Effector memory CD8-positive, alpha-beta T cell (primary cell): Measurements from ENCODE around the gene MGAT4B.

ENCODE experiments used
- ATAC-seq: fragments of 150-1000 bp; cut with Tn5 transposase; replicated peaks from 2 replicates; pipeline ENCODE4 v1.10.0; 2021; ENCODE audit warnings: mild to moderate bottlenecking, moderate library complexity
- DNase-seq, 3 experiments: peaks; one replicate each; pipeline ENCODE4 v3.0.0; 2021
- H3K27ac Mint-ChIP-seq, 2 donors: one replicate each; pipeline ENCODE4 v1.8.0; 2022; ENCODE audit warnings: mild to moderate bottlenecking in 2 of 2, mixed read lengths in 2 of 2, moderate library complexity in 2 of 2
- H3K27me3 Mint-ChIP-seq, 2 donors: one replicate each; pipeline ENCODE4 v1.8.0; 2022; ENCODE audit warnings: mixed read lengths in 2 of 2
- H3K36me3 Mint-ChIP-seq: one replicate; pipeline ENCODE4 v1.8.0; 2022; ENCODE audit warnings: mild to moderate bottlenecking, moderate library complexity, mixed read lengths; ENCODE audit not compliant: insufficient read depth
- H3K4me1 Mint-ChIP-seq, 2 donors: one replicate each; pipeline ENCODE4 v1.8.0; 2022; ENCODE audit warnings: low read depth in 2 of 2, mixed read lengths in 2 of 2
- H3K4me3 Mint-ChIP-seq, 2 donors: one replicate each; pipeline ENCODE4 v1.8.0; 2022; ENCODE audit warnings: mild to moderate bottlenecking in 2 of 2, mixed read lengths in 2 of 2, moderate library complexity in 2 of 2
- H3K9me3 Mint-ChIP-seq, 2 donors: one replicate each; pipeline ENCODE4 v1.8.0; 2022; ENCODE audit warnings: mixed read lengths in 2 of 2

Gene MGAT4B

DNA sequence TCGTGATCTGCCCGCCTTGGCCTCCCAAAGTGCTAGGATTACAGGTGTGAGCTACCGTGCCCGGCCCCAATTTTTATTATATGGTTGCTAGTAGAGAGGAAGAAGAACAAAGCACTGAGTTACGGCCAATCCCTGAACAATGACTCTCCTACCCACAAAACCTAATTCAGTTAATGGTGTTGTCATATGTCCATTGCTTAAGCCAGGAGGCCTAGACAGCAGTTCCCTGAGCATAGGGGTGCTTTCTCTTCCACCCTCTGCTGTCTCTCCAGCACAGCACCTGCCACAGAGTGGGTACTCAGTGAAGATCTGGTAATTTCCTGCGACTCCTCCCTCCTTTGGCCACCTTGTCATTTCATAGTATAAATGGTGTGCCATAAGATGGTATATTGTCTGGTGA, 34.3 kb downstream of the MGAT4B start:
- Mint-ChIP-seq H3K4me1 (no peaks in the 10 kb centered on the region), H3K27ac (peak overlapping the region in 1 of 2 donors; percentile 63)

DNA sequence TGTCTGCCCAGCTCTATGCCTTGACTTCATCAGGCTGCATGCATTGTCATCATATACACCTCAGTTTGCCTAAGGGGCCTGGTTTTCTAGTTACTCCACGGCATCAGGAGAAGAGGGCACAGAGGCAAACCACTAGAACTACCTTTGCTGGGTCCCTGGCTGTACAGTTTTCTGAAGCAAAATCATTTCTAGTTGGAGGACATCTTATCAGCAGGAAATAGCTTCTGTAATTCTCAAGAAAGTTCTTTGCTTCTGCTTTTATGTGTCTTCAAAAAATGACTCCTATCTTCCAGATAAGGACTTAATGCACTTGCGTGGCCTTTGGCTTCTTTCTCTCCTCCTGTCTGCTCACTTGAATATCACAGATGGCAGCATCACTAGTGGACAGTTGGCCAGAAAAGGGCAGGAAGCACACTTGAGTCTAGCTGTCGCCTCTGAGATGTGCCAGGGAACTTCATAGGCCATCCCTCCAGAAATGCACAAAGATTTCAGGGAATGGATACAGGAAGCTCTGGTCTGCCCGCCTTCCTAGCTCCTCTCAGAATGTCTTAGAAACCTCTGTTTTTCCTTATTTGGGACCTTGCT, 35.3 kb downstream of the MGAT4B start:
- no peak overlapping the region for H3K4me3 Mint-ChIP-seq
- DNase-seq (no peak), ATAC-seq (no peak)
- no peaks in the 10 kb centered on the region for H3K4me1 Mint-ChIP-seq
- no peaks in the 10 kb centered on the region for H3K9me3 Mint-ChIP-seq
- H3K27me3 Mint-ChIP-seq: no peaks in the 10 kb centered on the region
- H3K36me3 Mint-ChIP-seq: peaks cover 61% of the 10 kb centered on the region
- H3K27ac Mint-ChIP-seq: no peak overlapping the region

More for the DNA sequence above, 34.3 kb downstream of the MGAT4B start:
- Mint-ChIP-seq H3K9me3 (no peaks in the 10 kb centered on the region), H3K27me3 (no peaks in the 10 kb centered on the region), H3K36me3 (peaks cover 58% of the 10 kb centered on the region), H3K4me3 (no peak overlapping the region)
- DNase-seq (no peak), ATAC-seq (no peak)

DNA sequence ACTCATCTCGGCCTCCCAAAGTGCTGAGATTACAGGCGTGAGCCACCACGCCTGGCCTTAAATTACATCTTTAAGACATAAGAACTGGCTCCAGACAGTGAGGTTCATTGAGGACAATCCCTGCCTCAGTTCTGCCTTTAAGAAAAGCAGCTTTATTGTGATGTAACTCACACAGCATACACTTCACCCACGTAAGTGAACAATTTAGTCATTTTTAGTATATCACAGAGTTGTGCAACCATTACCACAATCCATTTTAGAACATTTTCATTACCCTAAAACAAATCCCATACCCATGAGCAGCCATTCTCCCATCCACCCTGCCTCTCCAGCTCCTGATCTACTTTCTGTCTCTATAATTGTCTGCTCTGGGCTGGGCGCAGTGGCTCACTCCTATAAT, 36.9 kb downstream of the MGAT4B start:
- ATAC-seq: no peak
- DNase-seq: no peak
- Mint-ChIP-seq H3K4me3 (no peak overlapping the region), H3K27ac (peak overlapping the region in 1 of 2 donors; percentile 86), H3K4me1 (no peaks in the 10 kb centered on the region), H3K36me3 (peaks cover 67% of the 10 kb centered on the region), H3K27me3 (no peaks in the 10 kb centered on the region), H3K9me3 (no peaks in the 10 kb centered on the region)

DNA sequence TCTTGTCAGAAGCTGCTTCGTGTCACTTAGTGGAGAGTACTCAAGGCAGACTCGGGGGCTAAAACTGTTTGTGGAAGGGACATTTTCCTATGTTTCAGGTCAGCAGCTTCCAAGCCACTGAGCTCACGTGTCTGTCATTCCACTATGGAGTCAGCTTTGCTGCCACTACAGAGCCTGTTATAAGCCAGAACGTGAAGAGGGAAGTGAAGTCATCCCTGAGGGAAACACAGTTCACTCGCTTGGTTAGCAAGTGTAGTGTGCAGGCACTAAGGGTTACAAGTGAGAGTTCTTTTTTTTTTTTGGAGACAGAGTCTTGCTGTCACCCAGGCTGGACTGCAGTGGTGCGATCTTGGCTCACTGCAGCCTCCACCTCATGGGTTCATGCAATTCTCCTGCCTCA, 37.4 kb downstream of the MGAT4B start:
- no peaks in the 10 kb centered on the region for H3K9me3 Mint-ChIP-seq
- peaks cover 64% of the 10 kb centered on the region for H3K36me3 Mint-ChIP-seq

DNA sequence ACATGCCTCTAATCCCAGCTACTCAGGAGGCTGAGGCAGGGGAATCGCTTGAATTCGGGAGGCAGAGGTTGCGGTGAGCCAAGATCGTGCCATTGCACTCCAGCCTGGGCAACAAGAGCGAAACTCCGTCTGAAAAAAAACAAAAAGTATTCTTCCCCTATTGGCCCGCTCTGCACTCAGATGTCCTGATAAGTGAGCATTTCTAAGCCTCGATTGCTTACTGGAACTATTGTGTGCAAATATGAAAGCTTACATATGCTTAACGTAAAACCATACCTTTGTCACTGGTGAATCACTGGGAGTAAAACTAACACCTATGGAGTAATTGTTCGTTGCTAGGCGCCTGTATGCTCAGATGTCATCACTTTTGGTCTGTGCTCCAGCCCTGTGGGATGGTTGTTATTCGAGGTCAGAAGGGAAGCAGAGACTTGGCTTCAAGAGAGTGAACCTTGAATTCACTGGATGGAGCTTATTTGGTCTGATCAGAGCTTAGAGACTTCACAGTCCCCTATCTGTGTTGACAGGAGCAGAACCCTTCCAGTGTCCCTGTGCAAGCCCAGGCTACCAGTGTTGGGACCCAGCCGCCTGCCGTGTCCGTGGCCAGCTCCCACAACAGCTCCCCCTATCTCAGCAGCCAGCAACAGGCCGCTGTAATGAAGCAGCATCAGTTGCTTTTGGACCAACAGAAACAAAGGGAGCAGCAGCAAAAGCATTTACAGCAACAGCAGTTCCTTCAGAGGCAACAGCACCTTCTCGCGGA, 38.2 kb downstream of the MGAT4B start:
- DNase-seq (no peak), ATAC-seq (no peak)
- Mint-ChIP-seq H3K4me3 (no peak overlapping the region), H3K36me3 (peaks cover 64% of the 10 kb centered on the region), H3K4me1 (peaks cover 1 to 7% of the 10 kb centered on the region in 2 donors), H3K9me3 (no peaks in the 10 kb centered on the region), H3K27ac (no peak overlapping the region), H3K27me3 (no peaks in the 10 kb centered on the region)

More for the DNA sequence above, 37.4 kb downstream of the MGAT4B start:
- Mint-ChIP-seq H3K4me3 (no peak overlapping the region), H3K27me3 (no peaks in the 10 kb centered on the region), H3K27ac (no peak overlapping the region), H3K4me1 (no peaks in the 10 kb centered on the region)
- DNase-seq (no peak), ATAC-seq (no peak)

DNA sequence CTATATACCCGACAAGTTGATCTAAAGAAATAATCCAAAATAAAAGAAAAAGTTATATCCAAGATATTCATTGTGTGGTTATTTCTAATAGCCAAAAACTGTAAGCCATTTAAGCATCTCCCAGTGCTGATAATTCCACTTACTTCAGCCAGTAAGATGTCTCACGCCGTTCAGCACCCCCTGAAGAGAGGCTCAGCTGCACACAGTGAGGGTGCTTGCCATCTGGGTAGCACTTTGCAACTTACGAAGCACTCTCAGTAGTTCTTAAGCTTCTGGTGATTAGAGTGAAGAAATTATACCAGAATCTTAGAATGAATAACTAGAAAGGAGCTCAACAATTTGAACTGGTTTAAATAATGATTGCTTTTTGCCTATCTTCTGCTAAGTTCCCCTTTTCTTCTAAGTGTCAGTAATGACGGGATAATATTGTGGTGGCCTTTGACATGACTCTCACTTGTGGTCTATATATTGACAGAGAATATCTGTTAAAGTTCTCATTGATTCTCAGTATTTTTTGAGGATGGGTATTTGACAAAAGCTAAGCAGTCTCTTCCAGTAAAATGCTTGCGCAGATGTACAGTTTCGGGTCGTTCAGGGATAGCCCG, 39.1 kb downstream of the MGAT4B start:
- H3K27ac Mint-ChIP-seq: no peak overlapping the region
- peaks cover 57% of the 10 kb centered on the region for H3K36me3 Mint-ChIP-seq
- H3K4me1 Mint-ChIP-seq: peaks cover 8 to 16% of the 10 kb centered on the region in 2 donors
- no peaks in the 10 kb centered on the region for H3K27me3 Mint-ChIP-seq
- no peak for DNase-seq
- no peak for ATAC-seq
- no peaks in the 10 kb centered on the region for H3K9me3 Mint-ChIP-seq
- H3K4me3 Mint-ChIP-seq: no peak overlapping the region

DNA sequence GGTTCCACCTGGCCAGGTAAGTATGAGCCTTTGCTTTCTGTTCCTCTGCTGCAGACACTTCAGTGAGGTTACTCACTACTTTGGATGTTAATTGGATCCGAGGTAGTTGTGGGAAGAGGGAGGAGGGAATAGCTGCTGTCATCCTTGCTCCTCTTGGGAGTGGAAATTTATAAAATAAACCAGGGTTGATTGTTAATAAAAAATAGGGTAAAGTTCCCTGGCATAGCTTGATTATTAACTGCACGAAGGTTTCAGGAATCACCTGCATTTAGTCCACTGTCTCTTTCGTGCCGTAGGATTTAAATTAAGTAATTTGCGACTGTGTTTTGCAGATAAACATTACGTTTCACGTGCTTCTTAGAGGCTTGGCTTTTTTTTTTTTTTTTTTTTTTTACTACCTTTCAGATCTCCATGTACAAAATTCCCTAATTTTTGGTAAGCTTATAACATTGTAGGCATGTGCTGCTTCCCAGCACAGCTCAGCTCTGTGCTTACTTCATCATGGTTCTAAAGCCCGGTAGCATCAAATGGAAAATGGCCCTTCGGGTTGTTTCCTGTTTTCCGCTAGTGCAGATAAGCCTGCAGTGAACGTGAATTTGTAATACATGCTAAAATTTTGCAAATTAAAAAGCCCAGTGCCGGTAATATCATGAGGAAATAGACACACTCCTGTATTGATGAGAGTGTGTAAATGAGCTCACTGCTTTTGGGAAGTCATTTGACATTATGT, 39.8 kb downstream of the MGAT4B start:
- Mint-ChIP-seq H3K4me1 (peaks cover 12 to 20% of the 10 kb centered on the region in 2 donors), H3K36me3 (peaks cover 50% of the 10 kb centered on the region), H3K27ac (no peak overlapping the region), H3K9me3 (no peaks in the 10 kb centered on the region), H3K4me3 (no peak overlapping the region), H3K27me3 (no peaks in the 10 kb centered on the region)
- no peak for DNase-seq
- ATAC-seq: no peak

DNA sequence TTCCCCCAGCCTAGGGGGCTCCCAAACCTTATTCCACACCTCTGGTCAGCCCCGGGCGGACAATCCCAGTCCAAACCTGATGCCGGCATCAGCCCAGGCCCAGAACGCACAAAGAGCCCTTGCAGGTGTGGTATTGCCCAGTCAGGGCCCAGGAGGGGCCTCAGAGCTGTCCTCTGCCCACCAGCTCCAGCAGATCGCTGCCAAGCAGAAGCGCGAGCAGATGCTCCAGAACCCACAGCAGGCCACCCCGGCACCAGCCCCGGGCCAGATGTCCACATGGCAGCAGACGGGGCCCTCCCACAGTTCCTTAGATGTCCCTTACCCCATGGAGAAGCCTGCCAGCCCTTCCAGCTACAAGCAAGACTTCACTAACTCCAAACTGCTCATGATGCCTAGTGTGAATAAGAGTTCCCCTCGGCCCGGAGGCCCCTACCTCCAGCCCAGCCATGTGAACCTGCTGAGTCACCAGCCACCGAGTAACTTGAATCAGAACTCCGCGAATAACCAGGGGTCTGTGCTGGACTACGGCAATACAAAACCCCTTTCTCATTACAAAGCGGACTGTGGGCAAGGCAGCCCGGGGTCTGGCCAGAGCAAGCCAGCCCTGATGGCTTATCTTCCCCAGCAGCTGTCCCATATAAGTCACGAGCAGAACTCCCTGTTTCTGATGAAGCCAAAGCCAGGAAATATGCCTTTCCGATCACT, 40.5 kb downstream of the MGAT4B start:
- Mint-ChIP-seq H3K9me3 (no peaks in the 10 kb centered on the region), H3K27me3 (no peaks in the 10 kb centered on the region), H3K36me3 (peaks cover 44% of the 10 kb centered on the region), H3K4me1 (peaks cover 16 to 23% of the 10 kb centered on the region in 2 donors), H3K4me3 (no peak overlapping the region), H3K27ac (no peak overlapping the region)
- ATAC-seq (no peak), DNase-seq (no peak)

DNA sequence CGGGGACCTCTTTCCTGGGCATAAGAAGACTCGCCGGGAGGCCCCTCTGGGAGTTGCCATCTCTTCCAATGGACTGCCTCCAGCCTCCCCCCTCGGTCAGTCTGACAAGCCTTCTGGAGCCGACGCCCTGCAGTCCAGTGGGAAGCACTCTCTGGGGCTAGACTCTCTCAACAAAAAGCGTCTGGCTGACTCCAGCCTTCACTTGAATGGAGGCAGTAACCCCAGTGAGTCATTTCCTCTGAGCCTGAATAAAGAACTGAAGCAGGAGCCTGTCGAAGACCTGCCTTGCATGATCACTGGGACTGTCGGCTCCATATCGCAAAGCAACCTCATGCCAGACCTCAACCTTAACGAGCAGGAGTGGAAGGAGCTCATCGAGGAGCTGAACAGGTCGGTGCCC, 41.3 kb downstream of the MGAT4B start:
- H3K4me1 Mint-ChIP-seq: peaks cover 18 to 28% of the 10 kb centered on the region in 2 donors
- H3K27ac Mint-ChIP-seq: no peak overlapping the region

DNA sequence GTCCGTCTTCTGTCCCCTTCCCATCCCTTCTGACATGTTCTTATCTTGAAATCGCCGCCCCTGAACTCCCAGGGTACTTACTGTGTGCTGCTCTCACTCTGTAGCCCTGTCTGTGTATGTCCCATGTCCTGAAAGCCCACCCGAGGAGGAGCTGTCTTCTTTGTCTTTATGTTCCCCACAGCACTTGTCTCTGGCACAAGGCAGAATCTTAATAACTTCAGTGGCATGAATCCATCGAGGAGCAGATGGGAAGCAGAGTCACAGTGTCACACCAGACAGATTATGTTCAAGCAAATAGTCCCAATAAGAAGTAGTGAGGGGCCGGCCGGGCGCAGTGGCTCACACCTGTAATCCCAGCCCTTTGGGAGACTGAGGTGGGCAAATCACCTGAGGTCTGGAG, 42.6 kb downstream of the MGAT4B start:
- H3K27me3 Mint-ChIP-seq: no peaks in the 10 kb centered on the region
- peaks cover 27% of the 10 kb centered on the region for H3K36me3 Mint-ChIP-seq
- DNase-seq (no peak), ATAC-seq (no peak)
- no peak overlapping the region for H3K4me3 Mint-ChIP-seq
- no peaks in the 10 kb centered on the region for H3K9me3 Mint-ChIP-seq
- peaks cover 29 to 42% of the 10 kb centered on the region in 2 donors for H3K4me1 Mint-ChIP-seq
- H3K27ac Mint-ChIP-seq: no peak overlapping the region

More for the DNA sequence above, 41.3 kb downstream of the MGAT4B start:
- H3K36me3 Mint-ChIP-seq: peaks cover 36% of the 10 kb centered on the region
- DNase-seq (no peak), ATAC-seq (no peak)
- no peaks in the 10 kb centered on the region for H3K9me3 Mint-ChIP-seq
- no peaks in the 10 kb centered on the region for H3K27me3 Mint-ChIP-seq
- no peak overlapping the region for H3K4me3 Mint-ChIP-seq

DNA sequence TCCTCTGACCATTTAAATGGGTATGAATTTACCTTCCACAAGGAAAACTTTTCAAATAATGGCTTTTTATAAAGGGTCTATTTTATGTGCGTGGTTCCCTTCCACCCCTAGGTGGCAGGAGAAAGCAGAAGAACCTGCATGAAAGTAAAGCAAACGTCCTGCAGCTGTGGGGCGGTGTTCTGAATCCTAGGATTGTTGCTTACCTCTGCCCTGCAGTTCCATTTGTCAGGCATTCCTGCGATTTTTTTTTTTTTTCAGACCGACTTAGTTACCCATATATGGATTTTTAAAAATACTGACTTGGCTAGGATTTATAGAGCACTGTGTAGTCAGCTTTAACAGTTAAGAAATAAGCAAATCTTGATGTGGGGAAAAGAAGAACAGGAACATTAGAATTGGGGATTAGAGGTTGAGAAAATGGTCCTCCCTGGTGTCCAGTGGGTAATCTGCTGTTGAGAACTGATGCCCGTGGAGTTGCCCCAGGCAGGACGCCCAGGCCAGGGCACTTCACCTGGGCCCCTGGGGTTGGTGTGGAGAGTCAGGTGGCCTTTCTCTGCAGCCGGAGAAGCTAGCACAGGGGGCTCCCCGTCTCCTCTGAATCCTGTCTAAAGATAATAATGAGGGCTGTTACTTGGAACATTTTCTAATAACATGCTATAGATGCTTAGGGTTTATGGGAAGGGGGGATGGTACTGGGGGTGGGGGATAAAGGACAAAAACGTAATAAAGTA, 43.3 kb downstream of the MGAT4B start:
- Mint-ChIP-seq H3K27me3 (no peaks in the 10 kb centered on the region), H3K4me3 (peak overlapping the region in 1 of 2 donors; percentile 15), H3K36me3 (peaks cover 22% of the 10 kb centered on the region), H3K27ac (no peak overlapping the region), H3K4me1 (peaks cover 29 to 44% of the 10 kb centered on the region in 2 donors), H3K9me3 (no peaks in the 10 kb centered on the region)
- DNase-seq (peak; percentile 42 to 49 (median 49)), ATAC-seq (peak; percentile 67)

DNA sequence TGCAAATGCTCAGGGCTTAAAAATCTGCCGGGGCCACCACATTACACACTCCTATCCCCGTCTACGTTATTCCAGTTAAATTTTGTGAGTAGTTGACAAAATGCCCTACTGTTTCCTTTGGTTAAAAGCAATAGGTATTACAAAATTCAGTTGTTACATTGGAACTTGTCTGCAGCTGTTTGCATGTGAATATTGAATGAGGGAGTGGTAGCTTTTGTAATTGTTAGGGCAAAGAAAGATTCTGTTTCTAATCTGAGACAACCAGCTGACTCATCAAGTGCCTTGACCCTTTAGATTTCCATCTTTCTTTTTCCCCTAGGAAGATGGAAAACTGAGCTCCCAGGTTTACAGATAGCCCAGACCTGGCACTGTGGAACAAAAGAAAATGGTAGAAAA, 43.9 kb downstream of the MGAT4B start:
- Mint-ChIP-seq H3K9me3 (no peaks in the 10 kb centered on the region), H3K4me1 (peaks cover 29 to 44% of the 10 kb centered on the region in 2 donors), H3K27me3 (no peaks in the 10 kb centered on the region), H3K4me3 (no peak overlapping the region), H3K36me3 (peaks cover 22% of the 10 kb centered on the region), H3K27ac (no peak overlapping the region)
- DNase-seq (no peak), ATAC-seq (no peak)
